H54 (cell line): ENCODE data around the gene TXNDC9.
A peak's percentile ranks its signal among the peaks of the same experiment; 100 is the strongest.
"Not testable (repeated sequence)": the region's sequence is repeated elsewhere in the genome, so short reads cannot be mapped to it uniquely, and the experiment has no call there.

ENCODE experiments used
- DNase-seq: peaks from one replicate; pipeline ENCODE4 v3.0.0; 2011; ENCODE audit warnings: low spot score, mixed read lengths; ENCODE audit not compliant: insufficient read length
- FAIRE-seq: peaks from 3 replicates; lab custom pipeline; 2011; peaks lifted over from hg19 to GRCh38; lab: Jason Lieb, UNC
- POLR2A ChIP-seq: IDR thresholded peaks from 2 replicates; pipeline ENCODE4 v1.6.1; 2011; ENCODE audit warnings: low read depth, mild to moderate bottlenecking, low read length

TXNDC9 gene

DNA sequence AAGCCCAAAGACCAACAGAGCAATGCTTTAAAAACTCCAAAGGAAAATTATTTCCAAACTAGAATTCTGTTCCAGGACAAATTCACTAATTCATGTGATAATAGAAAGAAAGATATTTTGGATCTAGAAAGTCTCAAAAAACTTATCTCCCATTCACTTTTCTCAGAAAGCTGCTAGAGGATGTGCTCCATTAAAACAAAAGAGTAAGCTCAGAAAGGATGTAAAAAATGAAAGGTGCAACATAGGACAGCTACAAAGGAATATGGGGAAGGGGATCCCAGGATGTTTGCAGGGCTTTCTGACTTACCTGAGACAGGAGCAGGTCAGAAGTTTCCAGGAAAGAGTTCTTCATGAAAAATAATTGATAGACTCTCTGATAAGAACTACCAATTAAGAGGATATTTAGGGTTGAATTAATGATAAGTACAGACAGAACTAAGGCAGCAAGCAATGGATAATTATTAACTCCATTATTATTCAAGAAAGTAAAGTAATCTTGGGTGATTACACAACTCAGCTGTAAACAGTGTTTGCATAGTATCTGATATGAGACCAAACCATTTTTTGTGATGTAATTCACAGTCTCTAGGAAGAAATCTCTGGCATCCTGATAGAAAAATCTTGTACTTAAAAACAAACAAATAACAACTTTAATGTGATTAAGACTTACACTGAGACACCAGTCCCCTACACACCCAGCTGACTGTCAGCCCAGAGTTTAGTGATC, 56.0 kb downstream of the TXNDC9 start:
- DNase-seq (no peak), FAIRE-seq (no peak)
- no peak for TF ChIP-seq POLR2A

DNA sequence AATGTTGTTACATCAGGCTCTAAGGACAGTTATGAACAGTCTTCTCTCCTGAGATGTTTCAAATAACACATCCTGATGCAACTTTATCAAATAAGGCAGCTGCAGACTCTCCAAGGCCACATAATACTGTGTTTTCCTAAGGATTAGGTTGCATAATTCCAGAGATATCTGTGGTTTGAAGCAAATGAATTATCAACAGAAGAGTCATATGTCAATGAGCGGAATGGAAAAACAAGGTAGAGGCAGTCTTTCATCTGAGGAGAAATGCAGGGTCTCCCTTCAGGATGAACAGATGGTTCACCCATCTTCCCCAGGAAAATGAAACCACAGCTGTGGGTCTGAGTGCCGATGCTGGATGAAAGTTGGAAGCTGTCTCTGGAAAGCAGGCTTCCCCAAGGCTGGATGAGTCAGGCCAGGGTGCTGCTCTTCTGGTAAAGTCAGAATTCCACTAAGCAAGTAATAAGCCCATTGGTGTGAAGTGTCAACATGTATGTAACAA, 57.3 kb downstream of the TXNDC9 start:
- DNase-seq, result peak; percentile 40
- TF ChIP-seq POLR2A, result no peak
- peak; percentile 93 for FAIRE-seq

- DNase-seq, FAIRE-seq: not testable (repeated sequence)
These were observed 57.9 kb downstream of the TXNDC9 start for GRCh38 chr2:99278195-99278765.

GRCh38 chr2:99275882-99276281, 60.3 kb downstream of the TXNDC9 start:
- FAIRE-seq (no peak), DNase-seq (no peak)
- TF ChIP-seq POLR2A, result no peak
